Adrenal gland (tissue), 19 donors: ENCODE data around the gene HSPBAP1. TPM values are rescaled to one million over a fixed set of nuclear protein-coding genes. Genes with fewer than 3 reads are reported as not detected.

ENCODE experiments used
- DNase-seq, 7 donors: peaks; one replicate each; pipeline ENCODE4 v3.0.0-alpha.2; 2019 to 2020
- H3K27ac ChIP-seq, 5 donors: fragments of 200-600 bp; sonication (generic) in 4 of 5; 1 replicate in 3 of 5; 2 replicates in 2 of 5; pipeline versions ENCODE4 v1.5.1 to v1.8.0; 2016 to 2020; ENCODE audit warnings: mild to moderate bottlenecking in 1 of 5
- H3K27me3 ChIP-seq: fragments of 200-600 bp; 2 replicates; pipeline ENCODE4 v1.8.0; 2021
- H3K36me3 ChIP-seq, 2 donors: fragments of 200-600 bp; replicated peaks in 1 of 2; 1 replicate in 1 of 2; 2 replicates in 1 of 2; pipeline versions ENCODE4 v1.5.1 to v1.8.0; 2018 to 2022
- H3K4me1 ChIP-seq, 2 donors: fragments of 200-600 bp; replicated peaks in 1 of 2; 1 replicate in 1 of 2; 2 replicates in 1 of 2; pipeline versions ENCODE4 v1.5.1 to v1.8.0; 2018 to 2021
- H3K4me3 ChIP-seq, 4 donors: fragments of 200-600 bp; sonication (generic) in 3 of 4; one replicate each; pipeline ENCODE4 v1.5.1; 2016 to 2018
- H3K9me3 ChIP-seq, 3 donors: fragments of 200-600 bp; sonication (generic) in 1 of 3; replicated peaks in 1 of 3; 1 replicate in 2 of 3; 2 replicates in 1 of 3; pipeline versions ENCODE4 v1.5.1 to v1.8.0; 2016 to 2021
- POLR2A ChIP-seq, 2 donors: fragments of 450-650 bp; IDR thresholded peaks; one replicate each; pipeline ENCODE4 v1.6.1; 2017; ENCODE audit warnings: antibody characterized with exemption in 2 of 2, mild to moderate bottlenecking in 2 of 2, moderate library complexity in 1 of 2
- WGBS, 4 donors: extraction: QIAGEN DNeasy Blood & Tissue Kit in 2 of 4; methylation state at CpG; one replicate each; pipeline versions ENCODE4 v1.1.5 to v1.1.7; 2013 to 2017; 5-methylcytosine and 5-hydroxymethylcytosine counted together
- intact Hi-C, 2 donors: fragments of 100-400 bp; cut with DNase I; formaldehyde crosslinking; loops; one replicate each; pipeline versions ENCODE4 v1.14.1 to v1.15.0; 2022 to 2023
- long read RNA-seq, 10 donors: library from polyadenylated mRNA in 3 of 10; unstranded in 2 of 10; stranded (forward) in 1 of 10; transcript quantifications; one replicate each; pipeline ENCODE4 v2.0.0 and lab custom pipeline, GENCODE V29; 2021 to 2026
- polyA plus RNA-seq, 3 donors: library from polyadenylated mRNA; stranded (reverse); fragments of 200-250 nt in 2 of 3; fragments of 350-450 nt in 1 of 3; fragmentation: Illumina TruSeq in 1 of 3; extraction: RNeasy Lipid Tissue Mini Kit (QIAGEN cat#74804) in 1 of 3; gene quantifications; one replicate each; pipeline ENCODE4 v1.2.3, GENCODE V29; 2013 to 2014
- total RNA-seq, 9 donors: library from RNA; depleted of rRNA in 4 of 9; stranded (reverse); fragments of >200 nt in 4 of 9; fragments of 120-200 nt in 1 of 9; fragmentation: NEBNext Ultra II Directional in 1 of 9; extraction: Animal tissue kit (Norgen Biotek cat#: 25700) in 1 of 9; gene quantifications; one replicate each; pipeline versions ENCODE4 v1.1.0 to v1.2.4, GENCODE V29; 2013 to 2023
- TF ChIP-seq, protein P1 (sequence below), 6 experiments: fragments of 450-650 bp in 4 of 6; fragments of 200-600 bp in 2 of 6; sonication (generic) in 1 of 6; IDR thresholded peaks; 1 replicate in 5 of 6; 2 replicates in 1 of 6; pipeline versions ENCODE4 v1.5.1 to v1.8.0; 2016 to 2021; ENCODE audit warnings: antibody characterized with exemption in 6 of 6, mild to moderate bottlenecking in 2 of 6, moderate library complexity in 1 of 6
- donor health status: healthy with polysubstance abuse.
- donor health status: Bipolar disorder and iron deficiency.
- donor health status: DM: yes; HTN: yes; CAD: no.
- donor health status: DM: no; HTN: no; CAD: no.
- donor health status: DM: no; HTN: no; CAD: no.
- donor health status: DM: yes; HTN: yes; CAD: no.

The HSPBAP1 gene, protein sequence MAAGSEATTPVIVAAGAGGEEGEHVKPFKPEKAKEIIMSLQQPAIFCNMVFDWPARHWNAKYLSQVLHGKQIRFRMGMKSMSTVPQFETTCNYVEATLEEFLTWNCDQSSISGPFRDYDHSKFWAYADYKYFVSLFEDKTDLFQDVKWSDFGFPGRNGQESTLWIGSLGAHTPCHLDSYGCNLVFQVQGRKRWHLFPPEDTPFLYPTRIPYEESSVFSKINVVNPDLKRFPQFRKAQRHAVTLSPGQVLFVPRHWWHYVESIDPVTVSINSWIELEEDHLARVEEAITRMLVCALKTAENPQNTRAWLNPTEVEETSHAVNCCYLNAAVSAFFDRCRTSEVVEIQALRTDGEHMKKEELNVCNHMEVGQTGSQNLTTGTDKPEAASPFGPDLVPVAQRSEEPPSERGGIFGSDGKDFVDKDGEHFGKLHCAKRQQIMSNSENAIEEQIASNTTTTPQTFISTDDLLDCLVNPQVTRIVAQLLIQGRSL
- total RNA-seq (10 to 100 TPM in 5 of 9 donors, 1 to 10 TPM in 4; 3.9 to 14.8 (median 10.3) TPM), polyA plus RNA-seq (10 to 100 TPM in 2 of 3 donors, 1 to 10 TPM in 1; 8.2 to 40.2 (median 30.2) TPM)
- long read RNA-seq, donor 1, partial matches to known transcripts, result 0 of 2 reads
- long read RNA-seq, donor 1, other reads (novel, unspliced or antisense), result 0 of 2 reads
- long read RNA-seq, donor 2, partial matches to known transcripts, result 0 of 2 reads
- long read RNA-seq, donor 2, other reads (novel, unspliced or antisense), result 0 of 2 reads
- long read RNA-seq, donor 3, partial matches to known transcripts, result 0 of 4 reads
- long read RNA-seq, donor 3, other reads (novel, unspliced or antisense), result 0 of 4 reads
- long read RNA-seq, donor 4, transcript HSPBAP1-201 (8 exons, 1,953 nt), result major isoform, 8 of 11 reads
- long read RNA-seq, donor 4, partial matches to known transcripts, result 0 of 11 reads
- long read RNA-seq, donor 4, other reads (novel, unspliced or antisense), result 2 of 11 reads
- long read RNA-seq, donor 5, transcript HSPBAP1-201 (8 exons, 1,953 nt), result major isoform, 10 of 12 reads
- long read RNA-seq, donor 5, partial matches to known transcripts, result 1 of 12 reads
- long read RNA-seq, donor 5, other reads (novel, unspliced or antisense), result 1 of 12 reads
- long read RNA-seq, donor 6, transcript HSPBAP1-201 (8 exons, 1,953 nt), result major isoform, 7 of 9 reads
- long read RNA-seq, donor 6, partial matches to known transcripts, result 0 of 9 reads
- long read RNA-seq, donor 6, other reads (novel, unspliced or antisense), result 2 of 9 reads
- long read RNA-seq, donor 7, result 0 reads
- long read RNA-seq, donor 8, result 0 reads
- long read RNA-seq, donor 9, partial matches to known transcripts, result 0 of 1 reads
- long read RNA-seq, donor 9, other reads (novel, unspliced or antisense), result 0 of 1 reads
- long read RNA-seq, donor 10, result 0 reads

DNA sequence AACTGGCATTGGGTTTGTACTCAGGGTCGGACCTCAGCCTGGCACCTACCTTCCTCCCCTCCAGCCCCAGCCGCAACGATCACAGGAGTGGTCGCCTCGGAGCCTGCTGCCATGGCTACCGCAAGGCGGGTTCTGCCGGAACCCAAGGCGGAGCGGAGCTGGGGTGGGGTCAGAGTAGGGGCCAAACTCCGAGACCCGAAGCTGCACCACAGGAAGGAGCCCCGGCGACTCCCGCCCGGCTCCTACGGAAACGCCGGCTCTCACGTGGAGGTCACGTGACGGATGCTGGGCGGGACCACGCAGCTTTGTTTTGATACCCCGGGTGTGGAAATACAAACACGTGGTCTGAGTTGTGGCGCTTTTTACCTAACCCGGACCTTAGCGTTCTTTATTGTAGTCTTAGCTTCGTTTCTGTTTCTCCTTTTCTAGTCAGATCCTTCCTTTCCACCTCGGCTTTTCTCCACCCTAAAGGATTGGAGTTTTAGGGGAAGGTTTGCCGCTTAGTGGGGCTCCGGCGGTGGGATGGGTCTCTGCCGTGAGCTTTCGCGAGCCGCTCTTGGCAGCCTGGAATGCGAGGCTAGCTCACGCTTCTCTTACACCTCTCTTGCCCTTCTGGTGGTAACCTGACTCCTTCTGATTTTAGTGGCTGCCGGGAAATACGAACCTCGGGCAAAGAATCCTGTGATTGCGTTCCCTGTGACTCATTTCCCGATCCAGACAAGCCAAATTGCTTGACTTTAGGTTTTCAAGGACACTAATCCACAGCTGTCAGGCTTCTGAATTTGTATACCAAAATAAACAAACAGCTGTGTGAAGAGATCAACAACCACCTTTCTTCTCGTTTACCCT, at the start of gene HSPBAP1:
Gene HSPBAP1 (minus strand): TSS at position 264 of the 849 bp plus-strand sequence. CDS start 151 bp downstream, at position 113.
- peak within 1 kb of the TSS; percentile 39 to 82 (median 58) for H3K4me3 ChIP-seq
- peak; percentile 90 to 97 (median 93) for DNase-seq
- H3K9me3 ChIP-seq, result no peaks in the 10 kb centered on the region
- no peaks in the 10 kb centered on the region for H3K36me3 ChIP-seq
- WGBS, 4 donors, result 0% methylated on average over 29 to 46 of the region's 46 CpGs
- H3K27ac ChIP-seq, result peak within 1 kb of the TSS; percentile 47 to 98 (median 94)
- TF ChIP-seq POLR2A (IDR thresholded peaks at IDR 0.05), result peak in 1 of 2 donors; percentile 81
- TF ChIP-seq, protein P1, sequence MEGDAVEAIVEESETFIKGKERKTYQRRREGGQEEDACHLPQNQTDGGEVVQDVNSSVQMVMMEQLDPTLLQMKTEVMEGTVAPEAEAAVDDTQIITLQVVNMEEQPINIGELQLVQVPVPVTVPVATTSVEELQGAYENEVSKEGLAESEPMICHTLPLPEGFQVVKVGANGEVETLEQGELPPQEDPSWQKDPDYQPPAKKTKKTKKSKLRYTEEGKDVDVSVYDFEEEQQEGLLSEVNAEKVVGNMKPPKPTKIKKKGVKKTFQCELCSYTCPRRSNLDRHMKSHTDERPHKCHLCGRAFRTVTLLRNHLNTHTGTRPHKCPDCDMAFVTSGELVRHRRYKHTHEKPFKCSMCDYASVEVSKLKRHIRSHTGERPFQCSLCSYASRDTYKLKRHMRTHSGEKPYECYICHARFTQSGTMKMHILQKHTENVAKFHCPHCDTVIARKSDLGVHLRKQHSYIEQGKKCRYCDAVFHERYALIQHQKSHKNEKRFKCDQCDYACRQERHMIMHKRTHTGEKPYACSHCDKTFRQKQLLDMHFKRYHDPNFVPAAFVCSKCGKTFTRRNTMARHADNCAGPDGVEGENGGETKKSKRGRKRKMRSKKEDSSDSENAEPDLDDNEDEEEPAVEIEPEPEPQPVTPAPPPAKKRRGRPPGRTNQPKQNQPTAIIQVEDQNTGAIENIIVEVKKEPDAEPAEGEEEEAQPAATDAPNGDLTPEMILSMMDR (IDR thresholded peaks at IDR 0.05), result no peak
- peaks cover 5 to 34% of the 10 kb centered on the region in 2 donors for H3K4me1 ChIP-seq
- H3K27me3 ChIP-seq, result no peaks in the 10 kb centered on the region
- intact Hi-C loops, result no loop called here

DNA sequence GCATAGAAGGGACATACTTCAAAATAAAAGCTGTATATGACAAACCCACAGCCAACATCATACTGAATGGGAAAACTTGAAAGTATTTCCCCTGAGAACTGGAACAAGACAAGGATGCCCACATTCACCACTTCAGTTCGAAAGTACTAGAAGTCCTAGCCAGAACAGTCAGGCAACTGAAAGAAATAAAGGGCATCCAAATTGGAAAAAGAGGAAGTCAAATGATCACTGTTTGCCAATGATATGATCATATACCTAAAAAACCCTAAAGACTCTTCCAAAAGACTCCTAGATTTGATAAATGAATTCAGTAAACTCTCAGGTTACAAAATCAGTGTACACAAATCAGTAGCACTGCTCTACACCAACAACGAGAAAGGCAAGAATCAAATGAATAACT, 42.0 kb upstream of the HSPBAP1 start:
- no peaks in the 10 kb centered on the region for H3K27me3 ChIP-seq
- DNase-seq, result no peak
- intact Hi-C loops, result no loop called here

GRCh38 chr3:122828281-122828680, 34.6 kb upstream of the HSPBAP1 start:
- no peak overlapping the region for H3K4me3 ChIP-seq
- H3K9me3 ChIP-seq, result no peaks in the 10 kb centered on the region
- H3K27me3 ChIP-seq, result no peaks in the 10 kb centered on the region
- no peak for TF ChIP-seq POLR2A (IDR thresholded peaks at IDR 0.05)
- TF ChIP-seq, protein P1 (IDR thresholded peaks at IDR 0.05), result no peak
- peaks cover 0 to 18% of the 10 kb centered on the region in 2 donors for H3K4me1 ChIP-seq
- WGBS, 4 donors, result 83 to 91% (median 90%) methylated on average over 4 of the region's 4 CpGs
- intact Hi-C loops, result no loop called here
- H3K36me3 ChIP-seq, result no peaks in the 10 kb centered on the region
- no peak for DNase-seq
- H3K27ac ChIP-seq, result no peak overlapping the region

More for the DNA sequence above, 42.0 kb upstream of the HSPBAP1 start:
- Histone ChIP-seq H3K36me3 (no peaks in the 10 kb centered on the region), H3K9me3 (no peaks in the 10 kb centered on the region), H3K27ac (no peak overlapping the region), H3K4me3 (no peak overlapping the region), H3K4me1 (no peaks in the 10 kb centered on the region)
- 92 to 96% (median 95%) methylated on average over 2 of the region's 2 CpGs for WGBS, 4 donors
- TF ChIP-seq POLR2A (IDR thresholded peaks at IDR 0.05), result no peak
- TF ChIP-seq, protein P1 (IDR thresholded peaks at IDR 0.05), result no peak
